GM04504 (cell line): ENCODE data around the gene ARFGAP1.
"Not testable (repeated sequence)": the region's sequence is repeated elsewhere in the genome, so short reads cannot be mapped to it uniquely, and the experiment has no call there.

ENCODE experiments used
- DNase-seq: peaks from one replicate; pipeline ENCODE4 v3.0.0-alpha.2; 2012; ENCODE audit warnings: low read depth

Gene ARFGAP1

DNA sequence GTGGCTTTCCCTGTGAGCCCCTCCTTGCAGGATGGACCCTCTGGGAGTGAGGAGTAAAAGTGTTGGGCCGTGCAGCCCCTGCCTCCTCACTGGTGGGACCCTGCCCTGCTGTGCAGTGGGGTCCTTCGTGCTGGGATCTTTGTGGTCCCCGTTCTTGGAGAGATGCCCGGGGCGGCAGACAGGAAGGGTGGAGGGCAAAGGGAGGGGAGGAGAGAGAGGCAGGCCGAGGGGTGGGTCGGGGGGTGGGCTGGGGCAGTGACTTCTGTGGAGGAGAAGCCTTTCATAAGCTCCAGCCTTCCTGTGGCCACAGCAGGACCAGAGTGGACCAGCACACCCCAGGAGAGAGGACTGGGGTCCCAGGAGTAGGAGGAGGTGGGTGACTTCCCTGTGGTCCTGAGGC, 20.3 kb downstream of the ARFGAP1 start, which contains the start of gene COL20A1:
Gene COL20A1 (plus strand): TSS at position 283 of the 400 bp plus-strand sequence. CDS start 1,922 bp downstream, outside the sequence.
- DNase-seq, result no peak

DNA sequence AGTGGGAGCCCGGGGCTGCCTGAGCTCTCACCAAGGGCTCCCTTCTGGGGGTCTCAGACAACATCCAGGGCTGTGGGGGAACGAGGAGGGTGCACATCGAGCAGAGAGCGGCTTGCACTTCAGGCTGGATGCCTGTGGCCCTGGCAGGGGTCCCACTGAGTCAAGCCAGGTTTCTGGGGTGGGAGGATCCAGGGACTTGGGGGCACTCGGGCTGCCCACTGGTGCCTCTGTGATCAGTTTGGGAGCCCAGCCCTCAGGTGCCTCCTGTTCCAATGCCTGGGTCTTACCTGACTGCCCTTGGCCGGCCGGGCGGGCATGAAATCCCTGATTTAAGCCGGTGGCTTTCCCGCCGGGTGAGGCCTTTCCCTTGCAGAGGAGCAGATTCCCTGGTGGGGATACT, 20.8 kb downstream of the ARFGAP1 start:
- no peak for DNase-seq

DNA sequence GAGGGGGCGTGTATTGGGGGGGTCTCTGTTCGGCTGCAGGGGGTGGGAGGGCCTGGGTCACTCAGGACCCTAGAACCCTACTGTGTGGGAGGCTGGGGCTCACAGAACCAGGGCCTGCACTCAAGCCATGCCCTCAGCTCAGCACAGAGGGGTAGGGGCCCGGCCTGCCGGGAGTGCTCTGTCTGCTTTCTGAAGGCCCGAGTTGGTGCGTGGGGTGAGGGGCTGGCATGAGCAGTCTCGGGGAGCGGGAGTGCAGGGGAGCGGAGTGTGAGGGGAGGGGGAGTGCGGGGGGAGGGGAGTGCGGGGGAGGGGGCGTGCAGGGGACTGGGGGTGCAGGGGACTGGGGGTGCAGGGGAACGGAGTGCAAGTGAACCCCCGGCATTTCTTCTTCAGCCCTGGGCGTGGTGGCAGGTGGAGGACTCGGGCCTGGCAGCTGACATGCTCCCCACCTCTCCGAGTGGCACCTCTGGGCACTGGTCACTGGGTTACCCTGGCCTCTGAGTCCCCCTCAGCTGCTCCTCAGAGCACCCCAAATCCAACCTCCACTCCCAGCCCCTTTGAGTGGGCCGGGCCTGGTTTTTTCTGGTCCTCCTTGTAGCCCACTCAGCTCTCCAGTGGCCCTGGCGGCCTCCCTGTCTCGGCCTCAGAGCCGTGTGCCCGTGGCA, 21.4 kb downstream of the ARFGAP1 start:
- DNase-seq, result no peak

DNA sequence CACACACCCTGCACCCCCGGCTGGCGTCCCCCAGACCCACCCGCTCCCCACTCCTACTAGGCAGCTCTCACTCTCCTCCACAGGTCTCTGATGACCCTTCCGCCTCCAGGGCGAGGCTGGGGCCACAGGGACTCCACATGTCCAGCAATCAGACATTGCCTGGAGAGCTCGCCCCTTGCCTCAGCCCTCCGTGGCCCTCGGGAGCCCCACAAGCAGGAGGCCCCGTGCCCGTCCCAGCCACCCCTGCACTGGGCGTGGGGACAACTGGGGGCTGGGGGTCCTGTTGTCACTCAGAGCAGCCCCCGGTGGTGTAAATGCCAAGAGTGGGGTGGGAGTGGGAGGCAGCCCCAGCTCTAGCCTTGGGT, 21.9 kb downstream of the ARFGAP1 start:
- DNase-seq, result no peak

DNA sequence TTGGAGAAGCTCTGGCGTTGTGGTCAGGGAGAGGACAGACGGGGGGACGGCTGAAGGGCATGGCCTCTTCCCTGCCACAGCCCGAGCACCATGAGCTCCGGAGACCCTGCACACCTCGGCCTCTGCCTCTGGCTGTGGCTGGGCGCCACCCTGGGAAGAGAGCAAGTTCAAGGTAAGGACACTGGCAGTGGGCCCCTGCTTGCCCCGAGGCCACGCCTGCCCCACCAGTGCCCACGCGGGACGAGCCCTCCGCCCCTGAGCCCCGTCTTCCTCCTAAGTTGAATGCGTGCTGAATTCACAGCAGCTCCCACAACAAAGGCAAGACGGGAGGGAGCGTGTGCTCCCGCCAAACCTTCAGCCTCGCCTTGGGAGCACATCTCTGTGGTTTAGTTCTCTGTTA, 22.4 kb downstream of the ARFGAP1 start:
- no peak for DNase-seq

DNA sequence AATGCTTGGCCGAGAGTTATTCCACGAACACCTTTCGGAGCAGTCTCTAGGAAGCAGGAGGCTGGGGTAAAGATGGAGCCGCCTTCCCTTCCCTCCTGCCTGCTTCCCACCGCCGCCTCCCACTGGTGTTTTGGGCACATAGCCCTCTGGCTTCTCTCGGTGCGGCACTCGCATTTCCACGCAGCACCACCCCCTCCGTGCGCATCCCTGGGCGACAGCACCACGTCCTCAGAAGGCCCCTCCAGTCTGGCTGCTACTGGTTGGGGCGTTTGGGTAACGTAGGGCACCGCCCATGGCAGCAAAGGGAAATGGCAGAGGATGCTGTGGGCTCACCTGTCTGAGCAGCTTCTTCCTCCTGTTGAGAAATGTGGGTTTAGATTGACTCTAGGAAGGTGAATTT, 22.8 kb downstream of the ARFGAP1 start:
- DNase-seq, result no peak

DNA sequence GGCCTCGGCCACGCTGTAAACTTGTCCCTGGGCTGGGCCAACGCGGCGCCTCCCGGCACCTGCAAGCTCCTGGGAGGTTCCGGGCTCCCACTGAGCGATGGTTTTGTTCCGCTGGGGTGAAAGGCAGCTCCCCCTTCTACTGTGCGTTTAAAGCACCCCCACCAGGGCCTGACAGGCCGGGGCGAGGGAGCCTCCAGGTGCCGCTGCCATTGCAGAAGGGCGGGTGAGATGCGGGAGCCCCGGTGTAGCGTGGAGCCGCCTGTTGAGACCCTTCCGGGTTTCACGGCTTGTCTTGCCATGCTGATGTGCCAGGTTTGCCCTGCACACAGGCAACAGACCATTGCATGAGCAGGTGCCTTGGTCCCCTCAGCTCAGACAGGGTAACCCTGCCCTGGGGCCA, 23.2 kb downstream of the ARFGAP1 start:
- no peak for DNase-seq

DNA sequence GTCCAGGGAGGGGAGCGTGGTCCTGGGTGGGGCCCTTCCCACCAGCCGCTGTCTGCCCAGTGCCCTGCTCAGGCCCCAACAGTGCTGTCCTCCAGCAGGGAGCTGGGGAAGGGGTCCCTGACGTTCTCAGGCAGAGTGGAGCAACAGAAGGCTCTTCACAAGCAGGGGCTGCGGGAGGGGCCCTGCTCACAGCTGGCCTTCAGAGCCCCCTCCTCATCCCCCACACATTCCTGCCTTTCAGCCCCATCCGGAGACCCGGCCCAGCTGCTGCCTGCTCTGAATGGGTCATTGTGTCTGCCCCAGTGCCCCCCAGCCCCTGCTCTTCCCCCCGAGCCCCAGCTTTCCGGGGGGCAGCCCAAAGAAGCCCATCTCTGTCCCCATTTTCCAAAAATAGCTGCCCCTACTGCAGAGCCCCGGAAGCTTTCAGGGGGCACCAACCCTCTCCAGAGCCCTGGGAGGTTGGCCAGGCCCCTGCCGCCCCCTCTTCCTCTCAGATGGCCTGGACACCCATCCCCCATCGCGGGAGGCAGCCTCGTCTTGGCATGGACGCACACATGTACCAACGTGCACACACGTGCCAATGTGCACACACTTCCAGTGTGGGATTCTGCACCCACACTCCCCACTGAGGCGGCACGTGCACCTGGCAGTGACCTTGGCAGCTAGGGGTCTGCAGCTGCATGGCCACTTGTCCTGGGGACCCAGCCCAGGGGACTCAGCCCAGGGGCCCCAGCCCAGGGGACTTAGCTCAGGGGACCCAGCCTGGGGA, 24.1 kb downstream of the ARFGAP1 start:
- DNase-seq, result no peak

DNA sequence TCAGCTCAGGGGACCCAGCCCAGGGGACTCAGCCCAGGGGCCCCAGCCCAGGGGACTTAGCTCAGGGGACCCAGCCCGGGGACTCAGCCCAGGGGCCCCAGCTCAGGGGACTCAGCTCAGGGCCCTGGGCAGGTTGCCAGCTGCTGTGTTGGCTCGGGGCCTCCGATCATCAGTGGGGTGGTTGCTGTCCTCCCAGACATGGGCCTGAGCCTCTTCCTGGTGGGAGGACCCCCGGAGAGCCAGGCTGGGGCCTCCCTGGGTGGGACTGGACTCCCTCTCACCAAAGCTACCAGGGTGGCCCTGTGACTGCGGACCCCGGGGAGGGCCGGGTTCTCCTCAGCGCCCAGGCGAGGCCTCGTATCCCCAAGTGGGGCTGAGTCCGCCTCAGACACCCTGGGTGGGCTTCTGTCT, 24.8 kb downstream of the ARFGAP1 start:
- no peak for DNase-seq

DNA sequence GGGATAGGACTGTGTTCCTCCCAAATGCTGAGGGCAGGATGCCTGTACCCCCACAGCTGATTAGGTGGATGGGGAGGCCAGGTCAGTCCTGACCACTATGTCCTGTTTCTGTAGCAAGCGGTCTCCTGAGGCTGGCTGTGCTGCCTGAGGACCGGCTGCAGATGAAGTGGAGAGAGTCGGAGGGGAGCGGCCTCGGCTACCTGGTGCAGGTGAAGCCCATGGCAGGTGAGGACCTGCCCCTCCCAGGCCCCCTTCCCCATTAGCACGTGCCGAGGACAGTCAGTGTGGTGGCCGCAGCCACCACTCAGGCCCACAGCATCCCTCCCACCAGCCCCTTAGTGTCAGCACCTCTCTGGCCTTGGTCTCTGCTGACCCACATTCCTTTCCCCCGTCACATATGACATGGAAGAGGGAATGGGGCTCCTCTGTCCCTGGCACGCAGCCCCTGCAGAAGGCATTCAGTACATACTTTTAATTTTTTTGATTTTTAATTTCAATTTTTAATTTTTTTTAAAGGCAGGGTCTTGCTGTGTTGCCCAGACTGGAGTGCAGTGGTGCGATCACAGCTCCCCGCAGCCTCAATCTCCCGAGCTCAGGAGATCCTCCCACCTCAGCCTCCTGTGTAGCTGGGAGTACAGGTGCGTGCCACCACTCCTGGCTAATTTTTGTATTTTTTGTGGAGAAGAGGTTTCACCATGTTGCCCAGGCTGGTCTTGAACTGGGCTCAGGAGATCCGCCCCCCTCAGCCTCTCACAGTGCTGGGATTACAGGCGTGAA, 25.4 kb downstream of the ARFGAP1 start:
- DNase-seq, result no peak

DNA sequence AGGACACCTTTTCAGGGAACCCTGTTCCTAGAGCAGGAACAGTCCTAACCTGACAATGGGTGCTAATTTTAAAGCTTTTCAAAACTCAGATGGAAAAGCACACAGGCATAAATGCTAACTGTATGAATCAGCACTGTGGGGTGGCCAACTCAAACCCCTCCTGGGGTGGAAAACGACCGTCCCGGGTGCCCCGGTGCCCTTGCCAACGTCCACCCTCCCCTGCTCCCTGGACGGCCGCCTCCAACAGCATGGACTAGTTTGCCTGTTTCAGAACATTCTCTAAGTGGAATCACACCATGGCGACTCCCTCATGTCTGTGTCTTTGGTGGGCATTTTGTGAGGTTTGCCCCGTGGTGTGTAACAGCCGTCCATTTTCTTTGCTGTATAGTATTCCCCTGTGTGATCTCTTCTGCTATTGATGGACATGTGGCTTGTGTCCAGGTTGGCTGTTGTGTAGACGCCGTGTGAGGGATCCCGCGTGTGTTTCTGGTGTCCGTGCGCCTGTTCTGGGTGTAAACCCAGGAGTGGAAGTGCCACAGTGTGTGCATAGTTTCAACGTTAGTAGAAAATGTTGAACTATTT, 26.2 kb downstream of the ARFGAP1 start:
- no peak for DNase-seq

DNA sequence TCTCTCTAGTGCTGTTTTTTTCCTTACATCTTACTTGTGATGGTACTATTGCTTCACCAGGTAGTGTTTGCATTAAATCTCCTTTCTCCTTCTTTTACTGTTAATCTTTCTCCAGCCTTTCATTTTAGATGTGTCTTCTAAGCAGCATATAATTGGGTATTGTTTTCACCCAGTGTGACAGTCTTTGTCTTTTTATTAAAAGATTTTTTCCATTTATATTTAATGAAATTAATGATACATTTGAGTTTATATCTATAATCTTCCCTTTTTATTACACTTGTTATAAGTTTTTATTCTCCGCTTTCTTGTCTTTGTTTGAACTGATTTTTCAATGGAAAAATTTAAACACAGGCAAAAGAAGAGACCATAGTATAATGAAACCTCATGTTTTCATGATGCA, 29.1 kb downstream of the ARFGAP1 start:
- no peak for DNase-seq

DNA sequence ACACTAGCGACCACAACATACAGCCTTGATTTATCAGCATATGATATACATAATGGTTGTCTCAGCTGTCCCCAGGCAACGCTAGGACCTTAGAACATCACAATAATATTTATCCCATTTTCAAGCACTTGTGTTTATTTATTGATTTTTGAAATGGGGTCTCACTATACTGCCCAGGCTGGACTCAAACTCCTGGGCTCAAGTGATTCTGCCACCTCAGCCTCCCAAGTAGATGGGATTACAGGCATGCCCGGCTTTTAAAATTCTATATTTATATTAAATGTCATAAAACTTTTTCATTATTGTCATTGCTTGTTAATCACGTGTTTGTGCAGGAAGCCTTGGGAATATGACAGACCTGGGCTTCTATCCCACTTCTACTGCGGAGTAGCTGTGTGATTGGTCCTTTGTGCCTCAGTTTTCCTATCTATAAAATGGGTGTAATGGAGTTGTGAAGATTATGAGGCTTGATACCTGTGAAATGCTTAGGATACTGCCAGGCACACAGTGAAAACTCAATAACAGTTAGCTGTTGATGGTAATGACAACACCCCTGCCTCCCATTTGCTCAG, 30.6 kb downstream of the ARFGAP1 start:
- DNase-seq, result no peak

DNA sequence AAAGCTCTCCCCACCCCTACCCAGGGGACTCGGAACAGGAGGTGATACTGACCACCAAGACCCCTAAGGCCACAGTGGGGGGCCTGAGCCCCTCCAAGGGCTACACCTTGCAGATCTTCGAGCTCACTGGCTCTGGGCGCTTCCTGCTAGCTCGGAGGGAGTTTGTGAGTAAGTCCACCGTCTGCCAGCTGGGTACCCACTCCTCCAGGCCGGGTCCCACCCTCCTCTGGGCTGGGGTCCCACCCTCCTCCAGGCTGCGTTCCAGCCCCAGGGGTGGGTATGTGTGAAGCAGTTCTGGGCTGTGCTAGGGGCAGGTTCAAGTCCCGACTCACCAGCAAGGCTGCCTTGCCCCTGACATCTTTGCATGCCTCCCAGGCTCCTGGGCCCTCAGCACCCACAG, 32.8 kb downstream of the ARFGAP1 start:
- DNase-seq, result no peak

DNA sequence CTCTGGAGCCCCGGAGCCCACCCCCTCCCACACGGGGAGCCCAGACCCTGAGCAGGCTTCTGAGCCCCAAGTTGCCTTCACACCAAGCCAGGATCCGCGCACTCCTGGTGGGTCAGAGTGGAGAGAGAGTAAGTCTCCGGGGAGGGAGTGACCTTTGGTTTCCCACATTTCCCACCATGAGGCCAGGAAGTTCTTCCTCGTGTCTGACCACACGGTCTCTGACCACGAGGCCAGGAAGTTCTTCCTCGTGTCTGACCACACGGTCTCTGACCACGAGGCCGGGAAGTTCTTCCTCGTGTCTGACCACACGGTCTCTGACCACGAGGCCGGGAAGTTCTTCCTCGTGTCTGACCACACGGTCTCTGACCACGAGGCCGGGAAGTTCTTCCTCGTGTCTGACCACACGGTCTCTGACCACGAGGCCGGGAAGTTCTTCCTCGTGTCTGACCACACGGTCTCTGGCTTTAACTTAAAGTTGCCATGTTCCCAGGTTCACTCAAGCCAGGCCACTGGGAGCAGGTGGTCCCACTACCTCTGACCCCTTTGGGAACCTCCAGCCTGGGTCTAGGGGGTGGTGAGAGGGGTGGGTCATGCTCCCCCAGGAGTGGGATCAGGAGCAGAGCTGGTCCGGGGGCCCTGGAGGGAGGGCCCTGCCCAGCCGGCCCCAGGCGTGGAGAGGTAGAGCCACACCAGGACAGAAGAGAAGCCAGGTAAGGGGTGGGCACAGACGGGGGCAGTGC, 33.5 kb downstream of the ARFGAP1 start:
- DNase-seq, result not testable (repeated sequence)

DNA sequence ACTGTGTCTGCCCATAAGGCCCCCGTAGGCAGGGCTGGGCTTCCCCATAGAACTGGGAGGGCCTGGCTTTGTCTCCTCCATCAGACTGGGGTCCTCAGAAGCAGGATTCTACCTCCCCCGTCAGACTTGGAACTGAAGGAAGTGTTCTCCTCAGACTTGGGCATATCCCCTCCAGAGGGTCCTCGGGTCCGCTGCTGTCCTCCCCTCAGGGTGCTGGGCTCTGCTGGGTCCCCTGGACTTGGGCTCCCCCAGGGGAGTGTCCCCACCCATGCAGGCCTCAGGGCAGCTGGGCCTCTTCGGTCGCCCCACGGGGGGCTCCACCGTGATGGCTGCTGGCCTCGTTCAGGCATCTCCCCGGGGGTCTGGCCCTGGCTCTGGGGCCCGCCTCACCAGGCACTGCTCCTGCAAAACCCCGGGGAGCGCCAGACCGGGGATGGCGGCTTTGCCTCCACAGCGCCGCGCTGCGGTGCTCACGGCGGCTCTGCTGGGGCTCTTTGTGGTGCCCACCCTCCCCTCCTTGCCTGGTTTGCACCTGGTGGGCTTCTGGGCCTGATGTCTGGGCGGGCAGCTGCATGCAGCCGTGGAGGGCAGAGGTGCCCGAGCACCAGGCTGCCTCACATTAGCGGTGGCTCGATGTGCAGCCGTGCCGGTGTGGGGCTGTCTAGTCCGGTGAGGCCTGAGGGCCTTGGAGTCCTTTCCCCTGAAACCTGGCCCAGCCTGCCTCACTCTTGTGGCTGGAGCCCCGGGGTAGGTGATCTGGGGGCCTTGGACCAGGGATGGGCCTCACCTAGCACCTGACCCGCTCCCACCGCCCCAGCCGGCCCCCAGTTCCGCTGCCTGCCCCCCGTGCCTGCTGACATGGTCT, 34.3 kb downstream of the ARFGAP1 start:
- no peak for DNase-seq

DNA sequence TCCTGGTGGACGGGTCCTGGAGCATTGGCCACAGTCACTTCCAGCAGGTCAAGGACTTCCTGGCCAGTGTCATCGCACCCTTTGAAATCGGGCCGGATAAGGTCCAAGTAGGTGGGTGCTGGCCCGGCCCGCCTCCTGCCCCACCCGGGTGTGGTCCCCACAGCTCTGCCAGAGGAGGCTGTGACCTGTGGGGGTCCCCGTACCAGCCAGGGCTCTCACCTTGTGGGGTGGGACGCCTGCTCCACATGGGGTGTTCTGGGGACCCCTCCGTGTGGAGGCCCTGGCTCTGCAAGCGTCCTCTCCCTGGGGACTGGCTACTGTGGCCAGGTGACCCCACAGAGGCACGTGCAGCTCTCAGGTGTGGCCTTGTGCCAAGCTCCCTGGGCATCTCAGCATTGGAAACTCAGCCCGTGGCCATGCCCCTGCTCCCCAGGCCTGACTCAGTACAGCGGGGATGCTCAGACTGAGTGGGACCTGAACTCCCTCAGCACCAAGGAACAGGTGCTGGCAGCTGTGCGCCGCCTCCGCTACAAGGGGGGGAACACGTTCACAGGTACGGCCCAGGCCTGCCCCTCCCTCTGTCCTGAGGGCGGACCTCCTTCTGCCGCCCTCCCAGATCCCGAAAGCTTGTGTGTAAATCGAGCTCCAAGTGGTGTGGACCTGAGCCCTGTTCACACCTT, 35.1 kb downstream of the ARFGAP1 start:
- DNase-seq, result no peak

DNA sequence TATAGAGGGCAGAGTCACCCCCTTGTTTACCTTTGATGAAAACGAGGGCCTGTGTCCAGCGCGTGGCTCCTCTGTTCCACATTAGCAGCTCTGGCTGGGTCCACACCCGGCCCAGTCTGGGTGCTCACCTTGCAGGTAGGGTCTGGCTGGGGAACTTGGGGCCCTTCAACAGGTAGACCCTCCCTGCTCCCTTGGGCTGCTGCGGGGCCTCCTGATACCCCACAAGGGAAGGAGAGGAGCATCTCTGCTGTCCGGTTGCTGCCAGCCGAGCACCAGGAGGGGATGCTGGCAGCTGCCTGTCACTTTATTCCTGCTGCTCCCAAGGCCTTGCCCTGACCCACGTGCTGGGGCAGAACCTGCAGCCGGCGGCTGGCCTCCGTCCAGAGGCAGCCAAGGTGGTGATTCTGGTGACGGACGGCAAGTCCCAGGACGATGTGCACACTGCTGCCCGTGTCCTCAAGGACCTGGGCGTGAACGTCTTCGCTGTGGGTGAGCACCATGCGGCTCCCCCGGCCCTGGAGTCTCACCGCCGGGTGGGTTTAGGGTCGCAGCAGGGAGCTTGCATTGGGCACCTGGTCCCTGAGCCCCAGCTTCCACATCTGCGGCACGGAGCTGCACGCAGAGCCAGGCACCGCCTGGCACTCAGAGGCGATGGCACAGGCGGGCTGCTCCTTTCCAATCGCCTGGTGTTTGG, 35.8 kb downstream of the ARFGAP1 start:
- DNase-seq, result no peak
